H1 (cell line): Measurements from ENCODE around the gene MAPK14. TPM values are rescaled to one million over a fixed set of nuclear protein-coding genes. Genes with fewer than 3 reads are reported as not detected.

Source experiments
- CTCF ChIA-PET: fragments of 300-600 bp; sonication (Branson Sonifier 250); formaldehyde crosslinking; loops from one replicate; lab custom pipeline; 2021; ENCODE audit not compliant: partially characterized antibody; lab: Charles Lee
- POLR2A ChIA-PET: fragments of 300-600 bp; sonication (Branson Sonifier 250); formaldehyde crosslinking; loops from one replicate; lab custom pipeline; 2021; ENCODE audit warnings: inconsistent platforms; ENCODE audit not compliant: partially characterized antibody; lab: Charles Lee
- DNase-seq, 2 experiments: peaks; one replicate each; pipeline versions ENCODE4 v3.0.0 to v3.0.0-alpha.2; 2010 to 2022; ENCODE audit warnings: low spot score in 2 of 2, low read depth in 1 of 2, mixed read lengths in 1 of 2
- FAIRE-seq: peaks from 2 replicates; lab custom pipeline; 2011; peaks lifted over from hg19 to GRCh38; lab: Jason Lieb, UNC
- H2AFZ ChIP-seq: 2 replicates; pipeline ENCODE4 v1.8.1; 2012; ENCODE audit warnings: low read length, inconsistent platforms
- H2AK5ac ChIP-seq: 2 replicates; pipeline ENCODE4 v1.6.1; 2013; ENCODE audit warnings: low read depth, low read length
- H2BK120ac ChIP-seq: replicated peaks from 2 replicates; pipeline ENCODE3; 2013; ENCODE audit warnings: low read depth, low read length, inconsistent platforms
- H2BK12ac ChIP-seq: 2 replicates; pipeline ENCODE4 v1.6.1; 2013; ENCODE audit warnings: low read depth, low read length
- H2BK15ac ChIP-seq: 2 replicates; pipeline ENCODE4 v1.6.1; 2013; ENCODE audit warnings: low read length
- H2BK20ac ChIP-seq: 2 replicates; pipeline ENCODE4 v1.6.1; 2013; ENCODE audit warnings: low read length
- H2BK5ac ChIP-seq: 2 replicates; pipeline ENCODE4 v1.6.1; 2013; ENCODE audit warnings: low read depth, low read length
- H3K14ac ChIP-seq: 2 replicates; pipeline ENCODE4 v1.6.1; 2013; ENCODE audit warnings: inconsistent platforms; ENCODE audit not compliant: insufficient read length
- H3K18ac ChIP-seq: 2 replicates; pipeline ENCODE4 v1.6.1; 2013; ENCODE audit warnings: low read length; ENCODE audit errors: extremely low read depth
- H3K23ac ChIP-seq: 2 replicates; pipeline ENCODE4 v1.6.1; 2013; ENCODE audit warnings: inconsistent platforms; ENCODE audit not compliant: insufficient read length
- H3K23me2 ChIP-seq: 2 replicates; pipeline ENCODE4 v1.6.1; 2013; ENCODE audit warnings: low read depth, low read length
- H3K27ac ChIP-seq: 2 replicates; pipeline ENCODE4 v1.6.1; 2011; ENCODE audit warnings: low read depth, low read length, inconsistent platforms
- H3K27me3 ChIP-seq, 4 experiments: replicated peaks in 1 of 4; 1 replicate in 1 of 4; 2 replicates in 3 of 4; pipeline versions ENCODE4 v1.6.1 to v1.8.1; 2011 to 2013; ENCODE audit warnings: low read length in 3 of 4, mild to moderate bottlenecking in 3 of 4, inconsistent platforms in 2 of 4, mixed read lengths in 2 of 4, moderate library complexity in 1 of 4; ENCODE audit not compliant: control insufficient read depth in 3 of 4, insufficient read depth in 3 of 4; ENCODE audit errors: extremely low read depth in 1 of 4
- H3K36me3 ChIP-seq, 4 experiments: 2 replicates each; pipeline versions ENCODE4 v1.6.1 to v1.8.1; 2011 to 2013; ENCODE audit warnings: mild to moderate bottlenecking in 4 of 4, low read length in 3 of 4, moderate library complexity in 2 of 4, control low read depth in 1 of 4, inconsistent platforms in 1 of 4; ENCODE audit not compliant: insufficient read depth in 4 of 4, control insufficient read depth in 2 of 4
- H3K4ac ChIP-seq: replicated peaks from 2 replicates; pipeline ENCODE3; 2013; ENCODE audit warnings: low read length, low read depth, mixed read lengths, inconsistent platforms; ENCODE audit not compliant: insufficient read length
- H3K4me1 ChIP-seq, 4 experiments: replicated peaks in 1 of 4; 1 replicate in 1 of 4; 2 replicates in 3 of 4; pipeline versions ENCODE4 v1.6.1 to v1.8.1; 2011 to 2013; ENCODE audit warnings: low read length in 3 of 4, inconsistent platforms in 2 of 4, mixed read lengths in 1 of 4; ENCODE audit not compliant: insufficient read depth in 4 of 4, control insufficient read depth in 3 of 4
- H3K4me2 ChIP-seq, 2 experiments: 2 replicates each; pipeline versions ENCODE4 v1.6.1 to v1.8.1; 2011 to 2013; ENCODE audit warnings: low read depth in 2 of 2, low read length in 2 of 2, control low read depth in 1 of 2, inconsistent platforms in 1 of 2, mild to moderate bottlenecking in 1 of 2; ENCODE audit not compliant: insufficient read depth in 1 of 2
- H3K4me3 ChIP-seq, 4 experiments: fragments of 200-600, 300-600 bp in 1 of 4; sonication (generic), shearing (Covaris generic), sonication (Bioruptor Twin) in 1 of 4; 2 replicates each; pipeline versions ENCODE4 v1.5.1 to v1.8.1; 2011 to 2016; ENCODE audit warnings: low read length in 4 of 4, low read depth in 3 of 4, control low read depth in 2 of 4, inconsistent platforms in 2 of 4, mild to moderate bottlenecking in 2 of 4, mixed read lengths in 1 of 4, moderate library complexity in 1 of 4; ENCODE audit not compliant: insufficient read depth in 2 of 4; ENCODE audit errors: extremely low read depth in 1 of 4
- H3K56ac ChIP-seq: replicated peaks from 2 replicates; pipeline ENCODE3; 2013; ENCODE audit warnings: low read depth, mild to moderate bottlenecking, mixed read lengths, low read length, inconsistent platforms; ENCODE audit not compliant: insufficient read length
- H3K79me1 ChIP-seq: 2 replicates; pipeline ENCODE4 v1.6.1; 2013; ENCODE audit warnings: low read depth, low read length, control low read depth
- H3K79me2 ChIP-seq, 2 experiments: 2 replicates each; pipeline versions ENCODE4 v1.6.1 to v1.8.1; 2012 to 2013; ENCODE audit warnings: low read length in 2 of 2, mild to moderate bottlenecking in 2 of 2, inconsistent platforms in 1 of 2; ENCODE audit not compliant: insufficient read depth in 2 of 2, control insufficient read depth in 1 of 2
- H3K9ac ChIP-seq, 4 experiments: replicated peaks in 1 of 4; 1 replicate in 1 of 4; 2 replicates in 3 of 4; pipeline versions ENCODE4 v1.6.1 to v1.8.1; 2011 to 2013; ENCODE audit warnings: low read depth in 3 of 4, low read length in 3 of 4, control low read depth in 2 of 4, mild to moderate bottlenecking in 2 of 4, moderate library complexity in 2 of 4, inconsistent platforms in 1 of 4; ENCODE audit errors: extremely low read depth in 1 of 4
- H3K9me3 ChIP-seq, 2 experiments: 2 replicates each; pipeline versions ENCODE4 v1.6.1 to v1.8.1; 2012 to 2013; ENCODE audit warnings: mild to moderate bottlenecking in 2 of 2, moderate library complexity in 2 of 2, control low read depth in 1 of 2, inconsistent platforms in 1 of 2, low read depth in 1 of 2, low read length in 1 of 2, mixed read lengths in 1 of 2; ENCODE audit not compliant: insufficient read depth in 2 of 2
- H4K20me1 ChIP-seq, 2 experiments: replicated peaks in 1 of 2; 2 replicates each; pipeline versions ENCODE3 to v1.8.1; 2011 to 2013; ENCODE audit warnings: inconsistent platforms in 2 of 2, low read length in 2 of 2, mild to moderate bottlenecking in 1 of 2; ENCODE audit not compliant: insufficient read depth in 2 of 2, control insufficient read depth in 1 of 2
- H4K5ac ChIP-seq: 2 replicates; pipeline ENCODE4 v1.6.1; 2013; ENCODE audit warnings: low read length, low read depth, mixed read lengths, inconsistent platforms; ENCODE audit not compliant: insufficient read length
- H4K8ac ChIP-seq: 2 replicates; pipeline ENCODE4 v1.8.0; 2013; ENCODE audit warnings: mild to moderate bottlenecking, moderate library complexity, low read length, inconsistent platforms; ENCODE audit not compliant: insufficient read depth; ENCODE audit errors: extremely low read depth
- H4K91ac ChIP-seq: replicated peaks from 2 replicates; pipeline ENCODE3; 2013; ENCODE audit warnings: low read length, mixed read lengths, inconsistent platforms; ENCODE audit not compliant: insufficient read length
- ASH2L ChIP-seq: fragments of 200-600, 300-600 bp; sonication (generic); IDR thresholded peaks from one replicate; pipeline ENCODE4 v1.7.1; 2017; ENCODE audit warnings: low read length
- EGR1 ChIP-seq: IDR thresholded peaks from 2 replicates; pipeline ENCODE4 v1.6.1; 2011; ENCODE audit warnings: low read depth, low read length, borderline replicate concordance
- EZH2 ChIP-seq: fragments of 200-600 bp; sonication (generic); IDR thresholded peaks from 2 replicates; pipeline ENCODE4 v1.7.1; 2012; ENCODE audit warnings: low read depth, mild to moderate bottlenecking, moderate library complexity, low read length, inconsistent platforms; ENCODE audit not compliant: severe bottlenecking
- POLR2A ChIP-seq, 2 experiments: IDR thresholded peaks; 1 replicate in 1 of 2; 2 replicates in 1 of 2; pipeline ENCODE4 v1.6.1; 2011; ENCODE audit warnings: low read depth in 2 of 2, low read length in 2 of 2, mild to moderate bottlenecking in 2 of 2; ENCODE audit errors: control extremely low read depth in 1 of 2
- SIN3A ChIP-seq, 2 experiments: IDR thresholded peaks in 1 of 2; conservative IDR thresholded peaks in 1 of 2; 2 replicates each; pipeline ENCODE4 v1.6.1; 2011 to 2012; ENCODE audit warnings: low read length in 2 of 2, improper control_type of control experiment in 1 of 2, low read depth in 1 of 2, mild to moderate bottlenecking in 1 of 2
- USF2 ChIP-seq: IDR thresholded peaks from 2 replicates; pipeline ENCODE4 v1.6.1; 2011; ENCODE audit warnings: low read length, improper control_type of control experiment
- WGBS, 2 experiments: shearing (Covaris generic) in 1 of 2; methylation state at CpG; one replicate each; pipeline versions ENCODE4 v1.1.6 to v1.1.7; 2013 to 2015; ENCODE audit warnings: low lambda C conversion rate in 2 of 2, mixed read lengths in 2 of 2, inconsistent platforms in 1 of 2, low coverage in 1 of 2, missing lambda C conversion rate in 1 of 2; ENCODE audit not compliant: insufficient replicate concordance in 2 of 2, insufficient coverage in 1 of 2, insufficient read length in 1 of 2; ENCODE audit errors: extremely low coverage in 1 of 2, missing lambda C conversion rate in 1 of 2; 5-methylcytosine and 5-hydroxymethylcytosine counted together
- polyA plus RNA-seq, 7 experiments: library from polyadenylated mRNA; depleted of rRNA in 3 of 7; stranded (reverse) in 5 of 7; unstranded in 2 of 7; fragments of >200 nt in 5 of 7; fragments of 200-250 nt in 2 of 7; gene quantifications; 1 replicate in 5 of 7; 2 replicates in 1 of 7; 4 replicates in 1 of 7; pipeline versions ENCODE4 v1.2.1 to v1.2.3, GENCODE V29; 2011 to 2013; ENCODE audit warnings: missing spikeins in 2 of 7, mixed read lengths in 2 of 7
- total RNA-seq: library from RNA; stranded (reverse); fragmentation: NEBNext Ultra II Directional; extraction: Animal tissue kit (Norgen Biotek cat#: 25700); gene quantifications from 2 replicates; pipeline ENCODE4 v1.2.1, GENCODE V29; 2021
- TF ChIP-seq, protein P1 (sequence below): IDR thresholded peaks from 2 replicates; pipeline ENCODE4 v1.6.1; 2012; ENCODE audit warnings: low read length, inconsistent platforms

The MAPK14 gene
- total and polyA plus RNA-seq, 2 of the 8 experiments (the other 6 are each of a cell fraction or from before 2014, with no cell fraction given): 18.1 to 39.3 TPM

DNA sequence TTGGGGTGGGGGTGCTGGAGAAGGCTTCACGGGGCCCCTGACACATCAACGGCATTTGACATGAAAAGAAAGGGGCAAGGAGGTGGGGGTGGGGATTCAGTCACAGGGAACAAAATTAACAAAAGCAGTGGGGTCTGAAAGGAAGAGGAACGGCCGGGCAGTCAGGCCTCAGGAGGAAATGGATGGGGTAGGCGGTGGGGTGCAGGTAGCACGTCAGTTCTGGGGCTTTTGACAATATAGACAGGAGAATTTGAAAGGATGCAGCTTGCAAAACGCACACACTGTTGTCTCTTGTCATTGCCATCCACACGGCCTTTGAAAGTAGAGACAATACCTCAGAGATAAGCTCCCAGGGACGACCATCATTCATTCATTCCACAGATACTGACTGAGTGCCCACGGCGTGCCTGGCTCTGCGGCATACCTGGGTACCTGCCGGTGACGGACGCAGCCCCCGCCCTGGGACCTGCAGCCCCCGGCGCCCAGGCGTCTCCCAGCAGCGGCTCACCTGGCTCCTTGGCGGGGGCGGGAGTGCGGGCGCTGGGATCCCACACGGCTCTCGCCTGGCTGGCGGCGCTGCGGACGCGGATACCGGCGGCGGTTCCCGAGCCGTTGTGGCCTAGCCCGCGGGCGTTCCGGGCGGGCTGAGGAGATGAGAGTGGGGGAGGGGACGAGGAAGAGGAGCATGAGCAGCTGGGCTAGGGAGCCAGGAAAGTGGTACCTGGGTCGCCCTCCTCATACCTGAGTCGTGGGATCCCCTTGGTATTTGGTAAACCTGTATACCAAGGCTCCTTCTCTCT, 3.4 kb upstream of the MAPK14 start, which contains the start of gene SLC26A8:
Gene SLC26A8 (minus strand): TSS at position 646 of the 800 bp plus-strand sequence. CDS start 4,934 bp downstream, outside the sequence.
- peak within 1 kb of the TSS; percentile 46; the same call in 1 of the 2 replicates for H4K8ac ChIP-seq
- no peak within 1 kb of the TSS for H3K56ac ChIP-seq
- no peak within 1 kb of the TSS for H3K27ac ChIP-seq
- peaks cover 15% of the 10 kb centered on the region for H3K23me2 ChIP-seq
- H2AFZ ChIP-seq: peak within 1 kb of the TSS; percentile 98
- H2BK5ac ChIP-seq: no peak within 1 kb of the TSS
- peak within 1 kb of the TSS; percentile 94 for H2BK20ac ChIP-seq
- peak within 1 kb of the TSS; percentile 88 for H4K91ac ChIP-seq
- H2BK12ac ChIP-seq: peak within 1 kb of the TSS; percentile 56; the same call in 1 of the 2 replicates
- no peak within 1 kb of the TSS for H3K14ac ChIP-seq
- no peaks in the 10 kb centered on the region for H3K27me3 ChIP-seq
- no peaks in the 10 kb centered on the region for H3K36me3 ChIP-seq
- no peaks in the 10 kb centered on the region for H3K9me3 ChIP-seq
- H3K18ac ChIP-seq: peak within 1 kb of the TSS; percentile 54; the same call in 1 of the 2 replicates
- H3K4me3 ChIP-seq: peak within 1 kb of the TSS; percentile 44 to 60 (median 50)
- peak within 1 kb of the TSS; percentile 81 to 93 for H3K4me2 ChIP-seq
- peaks cover 0 to 12% of the 10 kb centered on the region in 2 experiments; a peak in 3 of 4 replicates for H3K79me2 ChIP-seq
- H2BK15ac ChIP-seq: peak within 1 kb of the TSS; percentile 89
- peak in 1 of 2 experiments; percentile 70 for DNase-seq
- H3K9ac ChIP-seq: peak within 1 kb of the TSS in 2 of 4 experiments; percentile 33 to 37; a peak in 4 of 7 replicates
- ChIA-PET POLR2A (interaction anchor here (0.6 to 2.2 kb wide), 2 partner anchors 10 to 73 kb away, joined by 3 to 7 read pairs; no protein-coding TSS in a partner anchor), CTCF (interaction anchor here (1.0 kb wide), 1 partner anchor 107 kb away, joined by 3 read pairs; no protein-coding TSS in a partner anchor)
- no peak within 1 kb of the TSS for H3K4ac ChIP-seq
- H4K20me1 ChIP-seq: no peaks in the 10 kb centered on the region
- FAIRE-seq: no peak
- H4K5ac ChIP-seq: no peak within 1 kb of the TSS
- H2AK5ac ChIP-seq: no peak within 1 kb of the TSS
- H3K4me1 ChIP-seq: peaks cover 0 to 19% (median 13%) of the 10 kb centered on the region in 4 experiments; a peak in 5 of 7 replicates
- peaks cover 4% of the 10 kb centered on the region; the same call in 1 of the 2 replicates for H3K79me1 ChIP-seq
- peak within 1 kb of the TSS; percentile 75 for H2BK120ac ChIP-seq
- no peak within 1 kb of the TSS for H3K23ac ChIP-seq
- WGBS, 2 experiments: 11% methylated on average over 41 of the region's 44 CpGs; no CpG with 5 or more reads in 1 of the 2 experiments
- TF ChIP-seq USF2: no peak
- no peak for TF ChIP-seq EZH2
- TF ChIP-seq ASH2L: peak; percentile 64
- TF ChIP-seq POLR2A (IDR thresholded peaks at IDR 0.05; ENCODE audit: control extremely low read depth in 1 of 2, low read depth in 2 of 2, low read length in 2 of 2): 0 out of 3 replicates have a peak, but pooled peaks of 1 of the 2 experiments have one; percentile 17
- peak; percentile 78; the same call in 1 of the 2 replicates for TF ChIP-seq EGR1
- TF ChIP-seq, protein P1, sequence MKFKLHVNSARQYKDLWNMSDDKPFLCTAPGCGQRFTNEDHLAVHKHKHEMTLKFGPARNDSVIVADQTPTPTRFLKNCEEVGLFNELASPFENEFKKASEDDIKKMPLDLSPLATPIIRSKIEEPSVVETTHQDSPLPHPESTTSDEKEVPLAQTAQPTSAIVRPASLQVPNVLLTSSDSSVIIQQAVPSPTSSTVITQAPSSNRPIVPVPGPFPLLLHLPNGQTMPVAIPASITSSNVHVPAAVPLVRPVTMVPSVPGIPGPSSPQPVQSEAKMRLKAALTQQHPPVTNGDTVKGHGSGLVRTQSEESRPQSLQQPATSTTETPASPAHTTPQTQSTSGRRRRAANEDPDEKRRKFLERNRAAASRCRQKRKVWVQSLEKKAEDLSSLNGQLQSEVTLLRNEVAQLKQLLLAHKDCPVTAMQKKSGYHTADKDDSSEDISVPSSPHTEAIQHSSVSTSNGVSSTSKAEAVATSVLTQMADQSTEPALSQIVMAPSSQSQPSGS: no peak
- TF ChIP-seq SIN3A (conservative IDR thresholded peaks at IDR 0.05 in 1 of 2, IDR thresholded peaks at IDR 0.05 in 1 of 2; ENCODE audit: low read depth in 1 of 2, low read length in 2 of 2): 0 out of 4 replicates have a peak, but pooled peaks of 1 of the 2 experiments have one; percentile 16
